HG02970 (cell line): ENCODE results near the gene CCDC71L.
"Not testable (repeated sequence)": the region's sequence is repeated elsewhere in the genome, so short reads cannot be mapped to it uniquely, and the experiment has no call there.

ENCODE experiments used
- ATAC-seq: cut with Tn5 transposase; IDR thresholded peaks from one replicate; pipeline ENCODE4 v1.9.1; 2021; ENCODE audit warnings: mild to moderate bottlenecking, moderate library complexity, moderate number of reproducible peaks; ENCODE audit not compliant: unreplicated experiment, low FRiP score

CCDC71L gene

DNA sequence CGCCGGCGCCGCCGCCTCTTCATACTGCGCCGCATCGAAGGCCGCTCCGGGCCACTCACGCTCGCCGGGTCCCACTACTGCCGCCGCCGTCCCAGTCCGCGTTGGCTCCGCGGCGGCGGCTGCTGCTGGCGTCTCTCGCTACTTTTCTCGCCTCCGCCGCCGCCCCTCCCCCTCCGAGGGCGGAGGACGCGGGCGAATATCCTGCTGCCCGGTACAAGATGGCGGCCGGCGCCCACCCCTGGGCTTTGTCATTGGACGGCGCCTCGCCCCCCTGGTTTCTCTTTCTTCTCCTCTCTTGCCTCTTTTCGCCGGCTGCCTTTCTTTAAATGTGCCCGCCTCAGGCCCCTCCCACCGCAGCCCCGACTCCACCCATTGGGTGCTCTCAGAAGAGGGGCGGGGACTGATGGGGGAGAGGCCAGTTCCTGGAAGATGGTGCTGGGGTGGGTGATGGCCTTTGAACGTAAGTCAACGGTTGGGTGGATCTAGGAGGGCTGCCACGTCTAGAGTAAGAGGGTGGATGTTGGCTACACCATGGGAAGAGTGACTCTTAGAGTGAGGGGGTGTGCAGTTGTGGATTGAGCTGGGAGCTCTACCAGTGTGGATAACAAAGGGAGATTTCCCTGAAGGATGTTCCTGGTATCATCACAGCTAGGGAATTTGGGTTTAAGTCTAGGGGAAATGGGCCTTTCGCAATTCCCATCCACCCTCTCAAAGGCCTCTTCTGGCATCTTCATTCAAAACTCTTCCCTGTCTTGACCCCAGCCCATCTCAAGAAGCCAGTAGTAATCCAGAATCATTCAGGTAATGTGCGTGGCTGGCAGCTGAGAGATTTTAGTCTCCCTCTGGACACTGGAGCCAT, at the start of gene CCDC71L:
Gene CCDC71L (minus strand): TSS at position 297 of the 859 bp plus-strand sequence. CDS start 262 bp downstream, at position 35.
- peak; percentile 66 for ATAC-seq

DNA sequence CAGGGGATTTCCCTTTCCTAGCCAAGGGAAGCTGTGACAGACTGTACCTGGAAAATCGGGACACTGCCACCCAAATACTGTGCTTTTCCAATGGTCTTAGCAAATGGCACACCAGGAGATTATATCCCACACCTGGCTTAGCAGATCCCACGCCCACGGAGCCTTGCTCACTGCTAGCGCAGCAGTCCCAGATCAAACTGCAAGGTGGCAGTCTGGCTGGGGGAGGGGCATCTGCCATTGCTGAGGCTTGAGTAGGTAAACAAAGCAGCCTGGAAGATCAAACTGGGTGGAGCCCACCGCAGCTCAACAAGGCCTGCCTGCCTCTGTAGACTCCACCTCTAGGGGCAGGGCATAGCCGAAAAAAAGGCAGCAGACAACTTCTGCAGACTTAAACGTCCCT, 48.6 kb upstream of the CCDC71L start:
- not testable (repeated sequence) for ATAC-seq

DNA sequence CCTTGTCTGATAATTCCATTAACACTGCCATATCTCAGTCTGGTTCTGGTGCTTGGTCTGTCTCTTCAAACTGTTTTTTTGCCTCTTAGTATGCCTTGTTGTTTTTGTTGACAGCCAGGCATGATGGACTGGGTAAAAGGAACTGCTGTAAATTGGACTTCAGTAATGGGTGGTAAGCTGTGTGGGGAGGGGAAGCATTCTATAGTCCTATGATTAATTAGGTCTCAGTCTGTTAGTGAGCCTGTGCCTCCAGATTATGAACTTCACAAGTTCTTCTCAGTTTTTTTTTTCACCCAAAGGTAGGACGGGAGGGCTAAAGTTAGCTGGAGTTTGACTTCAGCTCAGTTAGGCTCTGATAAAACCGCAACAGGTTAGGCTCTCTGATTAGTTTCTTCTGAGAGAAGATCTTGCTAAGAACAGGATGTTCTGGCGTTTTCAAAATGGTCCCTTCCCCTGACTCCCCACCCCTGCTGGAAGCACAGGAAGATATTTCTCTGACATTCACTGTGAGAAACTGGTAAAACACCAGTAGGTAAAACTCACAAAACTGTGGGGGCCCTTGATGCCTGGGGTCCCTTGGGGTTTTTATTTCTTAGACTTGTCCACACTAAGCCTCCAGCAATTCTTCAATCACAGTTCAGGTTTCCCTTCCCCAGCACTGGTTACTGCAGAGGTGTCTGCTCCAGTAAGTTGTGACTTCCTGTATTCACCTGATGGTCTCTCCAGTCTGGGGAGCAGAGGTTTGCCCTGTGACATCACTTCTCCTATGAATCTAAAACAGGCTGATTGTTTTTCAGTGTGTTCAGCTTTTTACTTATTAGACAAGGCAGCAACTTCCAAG, 43.3 kb upstream of the CCDC71L start:
- no peak for ATAC-seq

DNA sequence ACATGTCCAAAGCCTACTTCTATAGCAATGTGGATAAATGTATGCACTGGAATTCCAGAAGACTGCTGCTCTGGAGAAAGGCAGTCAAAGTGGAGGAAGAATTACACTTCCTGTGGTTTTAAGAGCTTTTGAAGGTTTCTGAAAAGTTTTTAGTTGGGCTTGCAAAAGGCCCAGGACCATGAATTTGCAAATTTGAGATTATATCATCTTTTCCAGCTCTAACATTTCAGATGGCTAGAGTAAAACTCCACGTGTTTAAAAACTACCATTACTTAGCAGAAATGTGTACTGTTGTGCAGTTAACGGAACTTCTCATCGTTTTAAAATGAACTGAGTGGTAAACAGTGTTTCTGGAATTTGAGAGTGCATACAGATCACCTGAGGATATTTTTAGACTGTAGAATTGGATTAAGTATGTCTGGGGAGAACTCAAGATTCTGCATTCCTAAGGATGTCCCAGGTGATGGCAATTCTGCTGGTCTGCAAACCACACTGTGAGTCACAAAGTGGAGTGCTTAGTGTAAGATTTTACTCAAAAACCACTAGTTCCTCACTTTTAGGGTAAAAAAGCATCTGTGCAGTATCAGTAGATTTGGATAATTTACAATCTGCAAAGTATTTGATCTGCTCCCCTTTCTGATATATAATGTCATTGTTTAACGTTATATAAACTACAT, 32.9 kb upstream of the CCDC71L start:
- ATAC-seq: no peak

DNA sequence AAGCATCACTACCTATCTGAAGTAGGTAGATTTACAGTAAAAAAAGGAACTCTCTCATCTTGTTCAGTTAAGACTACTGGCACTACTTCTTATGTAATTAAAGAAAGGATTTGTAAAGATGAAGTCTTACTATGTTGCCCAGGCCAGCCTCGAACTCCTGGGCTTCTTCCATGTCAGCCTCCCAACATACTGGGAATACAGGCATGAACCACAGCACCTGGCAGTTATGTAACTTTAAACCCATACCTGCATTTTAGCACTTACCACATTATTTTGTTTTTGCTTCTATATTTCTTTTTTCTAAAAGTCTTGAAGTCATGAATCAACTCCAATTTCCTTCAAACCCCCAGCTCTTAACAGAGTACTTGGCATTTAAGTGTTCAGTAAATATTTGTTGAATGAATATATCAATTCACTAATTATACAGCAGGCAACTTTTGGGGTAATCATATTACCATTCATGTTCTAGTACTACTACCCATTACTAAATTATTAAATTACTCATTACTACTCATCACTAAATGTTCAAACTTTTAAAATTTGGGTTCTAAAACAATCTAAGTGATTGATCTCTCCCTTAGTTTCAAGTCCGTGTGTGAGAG, 31.6 kb upstream of the CCDC71L start:
- no peak for ATAC-seq

DNA sequence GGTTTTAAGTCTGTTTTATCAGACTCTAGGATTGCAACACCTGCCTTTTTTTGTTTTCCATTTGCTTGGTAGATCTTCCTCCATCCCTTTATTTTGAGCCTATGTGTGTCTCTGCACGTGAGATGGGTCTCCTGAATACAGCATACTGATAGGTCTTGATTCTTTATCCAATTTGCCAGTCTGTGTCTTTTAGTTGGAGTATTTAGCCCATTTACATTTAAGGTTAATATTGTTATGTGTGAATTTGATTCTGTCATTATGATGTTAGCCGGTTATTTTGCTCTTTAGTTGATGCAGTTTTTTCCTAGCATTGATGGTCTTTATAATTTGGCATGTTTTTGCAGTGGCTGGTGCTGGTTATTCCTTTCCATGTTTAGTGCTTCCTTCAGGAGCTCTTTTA, 27.2 kb upstream of the CCDC71L start:
- not testable (repeated sequence) for ATAC-seq

DNA sequence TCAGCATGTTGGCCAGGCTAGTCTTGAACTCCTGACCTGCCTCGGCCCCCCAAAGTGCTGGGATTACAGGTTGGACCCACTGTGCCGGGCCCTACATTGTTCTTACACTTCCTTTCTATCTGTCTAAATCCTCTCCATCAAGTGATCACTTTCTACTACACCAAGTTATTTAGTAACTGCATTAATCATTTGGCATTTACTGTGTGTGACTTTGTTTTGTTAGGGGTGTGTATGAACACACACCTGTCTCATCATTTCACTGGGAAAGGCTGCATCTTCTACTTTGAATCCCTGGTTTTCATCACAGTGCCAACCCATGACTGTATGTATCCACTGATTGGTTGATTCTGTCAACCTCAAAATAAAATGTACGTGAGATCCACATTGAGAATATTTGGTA, 23.0 kb upstream of the CCDC71L start:
- no peak for ATAC-seq

DNA sequence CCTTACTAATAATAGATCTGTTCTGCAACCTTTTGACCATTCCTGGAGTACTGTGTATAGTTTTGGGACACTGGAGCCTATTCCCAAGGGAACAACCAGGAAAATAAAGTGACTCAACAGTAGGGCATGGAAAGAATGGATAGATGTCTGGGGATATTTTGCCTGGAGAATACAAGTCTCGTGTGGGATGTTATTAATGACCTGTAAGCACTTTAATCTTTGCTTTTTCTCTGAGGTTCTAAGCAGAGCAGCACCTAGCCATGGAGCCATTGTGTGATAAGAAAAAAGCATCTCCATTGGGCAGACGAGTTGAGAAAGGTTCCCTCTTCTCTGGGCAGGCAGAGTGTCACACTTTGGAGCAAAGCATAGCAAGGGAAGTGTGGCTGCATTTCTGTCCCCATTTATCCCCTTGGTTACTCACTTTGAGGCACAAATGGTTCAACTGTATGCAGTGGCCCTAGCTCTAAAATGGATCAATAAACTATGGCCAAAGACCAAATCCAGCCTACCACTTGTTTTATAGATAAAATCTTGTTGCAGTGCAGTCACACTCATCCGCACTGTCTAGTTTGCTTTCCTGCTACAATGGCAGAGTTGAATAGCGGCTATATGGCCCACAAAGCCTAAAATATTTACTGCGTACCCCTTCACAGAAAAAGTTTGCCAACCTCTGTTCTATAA, 21.0 kb upstream of the CCDC71L start:
- no peak for ATAC-seq

DNA sequence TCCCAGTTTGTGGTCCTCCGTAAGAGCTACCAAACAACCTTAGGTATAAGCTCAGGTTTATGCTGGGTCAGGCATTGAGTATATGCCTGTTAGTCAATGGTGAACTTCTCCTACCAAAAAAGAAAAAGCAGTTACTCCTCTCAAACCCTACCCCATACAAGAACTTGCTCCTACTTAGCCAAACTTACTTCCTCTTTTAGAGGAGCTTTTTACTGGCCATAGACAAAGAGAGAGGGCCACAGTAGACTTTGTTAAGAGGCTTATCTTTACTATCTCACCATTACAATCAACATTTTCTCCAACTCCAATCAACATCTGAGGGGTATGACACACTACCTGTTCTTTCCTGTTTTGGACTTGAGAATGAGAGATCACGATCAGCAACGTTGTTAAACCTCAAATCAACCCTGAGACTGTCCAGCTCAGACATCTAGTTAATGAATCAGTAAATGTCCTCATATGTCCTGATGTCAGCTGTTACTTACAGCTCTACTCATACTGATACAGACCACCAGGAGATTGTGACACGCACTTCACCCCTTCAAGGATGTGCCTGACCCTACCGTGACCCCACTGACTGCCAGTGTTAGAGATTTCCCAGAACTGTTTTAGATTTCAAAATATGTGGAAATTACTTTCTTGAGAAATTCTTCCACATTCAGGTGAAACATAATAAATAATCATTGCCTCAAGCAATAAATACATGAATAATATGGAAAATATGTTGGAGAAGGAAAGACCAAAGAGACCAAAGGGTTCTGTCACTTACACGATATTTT, 18.4 kb upstream of the CCDC71L start:
- peak; percentile 64 for ATAC-seq

DNA sequence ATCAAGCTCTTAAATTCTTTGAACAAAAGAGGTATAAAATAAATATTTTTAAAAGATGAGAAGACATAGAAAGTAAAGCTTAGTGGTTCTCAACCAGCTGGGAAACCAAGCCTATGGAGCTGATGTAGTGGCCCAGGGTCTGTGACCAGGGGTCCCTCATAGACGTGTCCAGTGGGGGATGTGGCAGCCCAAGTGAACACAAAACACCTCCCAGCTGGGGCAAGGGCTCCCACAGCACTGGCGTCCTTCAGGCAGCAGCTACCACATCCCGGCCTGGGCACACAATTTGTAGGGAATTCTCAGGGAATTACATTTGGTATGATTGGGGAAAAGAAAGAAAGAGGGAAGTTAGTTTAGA, 17.8 kb upstream of the CCDC71L start:
- no peak for ATAC-seq

DNA sequence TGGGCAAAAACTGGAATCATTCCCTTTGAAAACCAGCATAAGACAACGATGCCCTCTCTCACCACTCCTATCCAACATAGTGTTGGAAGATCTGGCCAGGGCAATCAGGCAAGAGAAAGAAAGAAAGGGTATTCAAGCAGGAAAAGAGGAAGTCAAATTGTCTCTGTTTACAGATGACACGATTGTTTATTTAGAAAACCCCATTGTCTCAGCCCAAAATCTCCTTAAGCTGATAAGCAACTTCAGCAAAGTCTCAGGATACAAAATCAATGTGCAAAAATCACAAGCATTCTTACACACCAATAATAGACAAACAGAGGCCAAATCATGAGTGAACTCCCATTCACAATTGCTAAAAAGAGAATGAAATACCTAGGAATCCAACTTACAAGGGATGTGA, 15.5 kb upstream of the CCDC71L start:
- not testable (repeated sequence) for ATAC-seq

DNA sequence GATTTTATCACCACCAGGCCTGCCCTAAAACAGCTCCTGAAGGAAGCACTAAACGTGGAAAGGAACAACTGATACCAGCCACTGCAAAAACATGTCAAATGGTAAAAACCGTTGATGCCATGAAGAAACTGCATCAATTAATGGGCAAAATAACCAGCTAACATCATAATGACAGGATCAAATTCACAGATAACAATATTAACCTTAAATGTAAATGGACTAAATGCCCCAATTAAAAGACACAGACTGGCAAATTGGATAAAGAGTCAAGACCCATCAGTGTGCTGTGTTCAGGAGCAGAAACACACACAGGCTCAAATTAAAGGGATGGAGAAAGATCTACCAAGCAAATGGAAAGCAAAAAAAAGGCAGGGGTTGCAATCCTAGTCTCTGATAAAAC, 12.7 kb upstream of the CCDC71L start:
- ATAC-seq: not testable (repeated sequence)

DNA sequence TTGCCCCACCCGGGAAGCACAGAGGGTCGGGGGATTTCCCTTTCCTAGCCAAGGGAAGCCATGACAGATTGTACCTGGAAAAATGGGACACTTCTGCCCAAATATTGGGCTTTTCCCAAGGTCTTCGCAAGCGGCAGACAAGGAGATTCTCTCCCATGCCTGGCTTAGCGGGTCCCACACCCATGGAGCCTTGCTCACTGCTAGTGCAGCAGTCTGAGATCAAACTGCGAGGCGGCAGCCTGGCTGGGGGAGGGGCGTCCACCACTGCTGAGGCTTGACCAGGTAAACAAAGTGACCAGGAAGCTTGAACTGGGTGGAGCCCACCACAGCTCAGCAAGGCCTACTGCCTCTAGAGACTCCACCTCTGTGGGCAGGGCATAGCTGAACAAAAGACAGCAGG, 11.0 kb upstream of the CCDC71L start:
- not testable (repeated sequence) for ATAC-seq

DNA sequence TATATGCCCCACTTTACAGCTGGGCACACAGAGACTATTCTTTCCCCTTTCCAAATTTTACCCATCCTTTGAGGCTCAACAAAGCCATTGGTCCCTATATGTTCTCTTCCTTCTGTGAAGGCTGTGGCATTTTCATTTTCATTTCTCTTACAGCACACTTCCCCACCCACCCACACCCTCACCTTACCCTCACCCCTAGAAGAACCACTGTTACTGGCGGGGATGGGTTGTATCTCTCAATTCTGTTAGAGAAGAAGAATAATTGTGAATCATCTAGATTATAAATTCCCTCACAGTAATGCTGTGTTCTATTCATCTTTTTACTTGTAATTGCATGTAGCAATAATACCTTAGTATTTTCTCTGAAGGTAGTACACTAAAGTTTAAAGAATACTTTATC, 10.2 kb upstream of the CCDC71L start:
- ATAC-seq: no peak

DNA sequence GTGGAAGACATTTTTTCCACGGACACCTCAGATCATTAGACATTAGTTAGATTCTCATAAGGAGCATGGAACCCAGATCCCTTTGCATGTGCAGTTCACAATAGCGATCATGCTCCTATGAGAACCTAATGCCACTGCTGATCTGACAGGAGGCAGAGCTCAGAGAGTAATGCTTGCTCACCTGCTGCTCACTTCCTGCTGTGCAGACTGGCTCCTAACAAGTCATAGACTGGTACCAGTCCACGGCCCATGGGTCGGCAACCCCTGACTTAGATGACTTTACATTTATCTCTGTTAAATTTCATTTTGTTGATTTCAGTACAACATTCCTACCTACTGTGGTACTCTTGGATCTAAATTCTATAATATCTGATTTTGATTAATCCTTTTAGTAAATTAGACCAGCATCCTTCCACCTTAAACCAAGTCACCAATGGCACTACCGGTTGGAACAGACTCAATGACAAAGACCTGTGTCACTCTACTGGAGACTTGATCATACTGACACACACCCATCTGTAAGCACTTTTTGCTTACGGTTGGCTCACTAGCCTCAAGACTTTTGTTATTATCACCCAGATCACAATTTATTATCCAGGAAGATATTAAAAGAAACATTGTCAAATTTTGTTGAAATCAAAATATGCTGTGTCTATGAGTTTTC, 8.0 kb upstream of the CCDC71L start:
- ATAC-seq: no peak

DNA sequence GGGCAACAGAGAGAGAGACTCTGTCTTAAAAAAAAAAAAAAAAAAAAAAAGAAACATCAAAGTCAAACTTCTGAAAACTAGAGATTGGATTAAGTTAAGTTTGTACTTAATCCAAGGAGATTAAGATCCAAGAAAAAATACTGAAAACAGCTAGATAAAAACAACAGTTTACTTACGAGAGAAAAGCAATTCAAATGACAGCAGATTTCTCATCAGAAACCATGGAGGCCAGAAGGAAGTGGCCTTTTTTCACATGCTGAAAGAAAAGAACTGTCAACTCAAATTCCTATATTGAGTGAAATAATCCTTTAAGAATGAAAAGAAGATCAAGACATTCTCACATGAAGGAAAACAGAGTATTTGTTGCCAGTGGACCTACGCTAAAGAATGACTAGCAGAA, 5.4 kb upstream of the CCDC71L start:
- no peak for ATAC-seq

DNA sequence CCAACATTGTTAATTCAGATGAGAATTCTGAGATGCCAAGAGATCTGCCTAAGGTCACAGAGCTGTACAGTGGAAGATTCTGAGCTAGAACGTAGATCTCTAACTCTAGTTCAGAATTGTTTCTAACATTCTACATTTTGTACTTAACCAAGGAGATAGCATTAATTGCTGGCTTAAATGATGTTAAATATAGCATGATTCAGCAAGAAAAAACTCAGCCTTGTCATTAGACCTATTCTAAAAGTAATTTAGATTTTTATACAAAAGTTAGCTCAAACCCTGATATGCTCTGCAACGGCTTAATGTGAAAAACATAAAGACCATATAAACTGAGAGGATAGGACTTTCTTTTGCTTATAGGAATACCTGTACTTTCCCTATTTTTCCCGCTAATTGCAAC, 3.4 kb upstream of the CCDC71L start:
- ATAC-seq: no peak

DNA sequence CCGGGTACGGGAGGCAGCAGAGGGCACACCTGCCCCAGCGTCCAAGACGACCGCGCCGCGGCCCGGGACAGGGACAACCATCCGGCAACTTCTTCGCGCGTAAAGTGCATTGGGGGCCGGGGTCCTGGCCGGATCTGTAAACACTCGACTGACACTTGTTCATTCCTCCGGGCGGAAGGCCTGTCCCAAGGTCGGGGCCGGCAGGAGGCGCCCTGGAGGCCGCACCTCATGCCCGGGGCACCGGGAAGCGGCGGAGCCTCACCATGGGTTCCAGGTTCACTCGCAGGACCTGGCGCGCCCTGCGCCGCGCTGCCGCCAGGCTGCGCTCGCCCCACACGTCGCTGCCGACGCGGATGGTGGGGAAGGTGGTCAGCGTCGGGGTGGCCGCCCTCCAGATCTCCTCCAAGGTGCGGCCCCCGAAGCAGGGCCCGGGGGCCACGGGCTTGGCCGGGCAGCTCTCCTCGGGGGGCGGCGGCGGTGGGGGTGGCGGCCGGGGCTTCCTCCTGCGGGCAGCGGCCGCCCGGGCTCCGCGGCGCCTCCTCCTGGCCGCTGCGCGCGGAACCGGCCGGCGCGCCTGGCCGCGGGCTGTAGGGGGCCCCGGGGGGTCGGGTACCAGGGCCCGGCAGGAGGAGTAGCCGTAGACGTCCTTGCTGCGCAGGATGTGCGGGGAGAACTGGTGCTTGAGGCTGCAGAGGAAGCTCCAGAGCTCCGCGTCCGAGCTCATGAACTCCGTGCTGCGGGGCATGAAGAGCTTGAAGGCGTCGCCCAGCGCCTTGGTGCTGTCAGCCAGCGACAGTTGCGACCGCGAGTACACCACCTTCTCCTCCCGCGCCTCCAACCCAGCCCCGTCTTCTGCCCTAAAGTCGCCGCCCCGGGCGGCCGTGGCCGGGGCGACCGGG, 746 bp downstream of the CCDC71L start:
- peak; percentile 41 for ATAC-seq
